Measurements from ENCODE around the gene ABTB2.

The ABTB2 gene

GRCh38 chr11:34166806-34167740 lies 190.7 kb downstream of the ABTB2 start:
- DNase-seq (ENCODE audit: low spot score), result no peak

GRCh38 chr11:34165786-34166555 lies 191.8 kb downstream of the ABTB2 start:
- no peak for DNase-seq (ENCODE audit: low spot score)

GRCh38 chr11:34165121-34165520 lies 192.7 kb downstream of the ABTB2 start:
- no peak for DNase-seq (ENCODE audit: low spot score)

- no peak for DNase-seq (ENCODE audit: low spot score)
Observed at GRCh38 chr11:34162856-34163255, 195.0 kb downstream of the ABTB2 start.

GRCh38 chr11:34162493-34162820 lies 195.4 kb downstream of the ABTB2 start:
- DNase-seq (ENCODE audit: low spot score), result no peak

GRCh38 chr11:34161812-34162492 lies 195.9 kb downstream of the ABTB2 start:
- no peak for DNase-seq (ENCODE audit: low spot score)

GRCh38 chr11:34161361-34161760 lies 196.4 kb downstream of the ABTB2 start:
- DNase-seq (ENCODE audit: low spot score), result no peak

- no peak for DNase-seq (ENCODE audit: low spot score)
Observed at GRCh38 chr11:34160791-34161190, 197.0 kb downstream of the ABTB2 start.

GRCh38 chr11:34160049-34160721 lies 197.6 kb downstream of the ABTB2 start:
- DNase-seq (ENCODE audit: low spot score), result no peak

GRCh38 chr11:34158661-34159060 lies 199.1 kb downstream of the ABTB2 start:
- no peak for DNase-seq (ENCODE audit: low spot score)

- DNase-seq (ENCODE audit: low spot score), result no peak
Observed at GRCh38 chr11:34157163-34157562, 200.6 kb downstream of the ABTB2 start.

- DNase-seq (ENCODE audit: low spot score), result no peak
Observed at GRCh38 chr11:34155757-34156062, 202.1 kb downstream of the ABTB2 start.

- no peak for DNase-seq (ENCODE audit: low spot score)
Observed at GRCh38 chr11:34155057-34155756, 202.6 kb downstream of the ABTB2 start.

GRCh38 chr11:34154059-34154875 lies 203.5 kb downstream of the ABTB2 start:
- no peak for DNase-seq (ENCODE audit: low spot score)

- no peak for DNase-seq (ENCODE audit: low spot score)
Observed at GRCh38 chr11:34151916-34152845, 205.6 kb downstream of the ABTB2 start.

GRCh38 chr11:34151166-34151565 lies 206.6 kb downstream of the ABTB2 start:
- DNase-seq (ENCODE audit: low spot score), result no peak

- DNase-seq (ENCODE audit: low spot score), result no peak
Observed at GRCh38 chr11:34150494-34151151, 207.2 kb downstream of the ABTB2 start.

GRCh38 chr11:34149786-34150185 lies 208.0 kb downstream of the ABTB2 start:
- no peak for DNase-seq (ENCODE audit: low spot score)

GRCh38 chr11:34149274-34149673 lies 208.5 kb downstream of the ABTB2 start:
- no peak for DNase-seq (ENCODE audit: low spot score)

Measured in hematopoietic multipotent progenitor cell treated with erythropoietin and hydrocortisone succinate and interleukin-3 and kit ligand, for 17 days (in vitro differentiated cells).